HG03520 (cell line): ENCODE data around the gene CLASP1.
"Not testable (repeated sequence)": the region's sequence is repeated elsewhere in the genome, so short reads cannot be mapped to it uniquely, and the experiment has no call there.

Experiments used
- ATAC-seq: cut with Tn5 transposase; IDR thresholded peaks from one replicate; pipeline ENCODE4 v1.9.1; 2021; ENCODE audit warnings: mild to moderate bottlenecking, moderate library complexity; ENCODE audit not compliant: unreplicated experiment

CLASP1 gene

DNA sequence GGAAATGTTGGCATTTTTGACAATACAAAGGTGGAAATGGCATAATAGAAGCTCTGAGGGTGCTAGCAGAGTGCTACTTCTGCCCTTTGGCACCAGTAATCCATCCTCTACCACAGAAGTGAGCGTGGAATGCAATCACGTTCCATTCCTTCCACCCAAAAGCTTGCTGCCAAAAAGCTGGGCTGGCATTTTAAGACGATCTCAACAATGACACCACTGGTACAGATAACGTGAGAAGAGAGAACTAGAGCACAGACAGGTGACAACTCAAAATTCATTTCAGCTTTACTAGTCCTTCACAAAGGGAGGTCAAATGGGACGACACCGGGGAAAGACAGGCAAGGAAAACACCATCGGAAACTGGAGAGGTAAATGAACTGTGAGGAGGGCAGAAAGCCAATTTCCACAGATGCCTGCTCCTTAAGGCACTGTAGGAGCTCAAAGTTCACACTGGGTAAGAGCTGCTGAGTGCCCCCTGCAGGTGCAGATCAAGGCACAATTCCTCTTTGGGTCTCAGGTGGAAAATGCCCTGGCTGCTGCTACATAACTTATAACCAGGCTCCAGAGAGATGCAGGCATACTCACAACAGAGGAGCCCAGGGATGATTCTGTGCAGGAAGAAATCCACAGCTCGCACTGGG is 169.3 kb downstream of the CLASP1 start:
- no peak for ATAC-seq

- no peak for ATAC-seq
Observed at GRCh38 chr2:121478996-121479745, 170.1 kb downstream of the CLASP1 start.

GRCh38 chr2:121478358-121478995 is 170.8 kb downstream of the CLASP1 start:
- not testable (repeated sequence) for ATAC-seq

DNA sequence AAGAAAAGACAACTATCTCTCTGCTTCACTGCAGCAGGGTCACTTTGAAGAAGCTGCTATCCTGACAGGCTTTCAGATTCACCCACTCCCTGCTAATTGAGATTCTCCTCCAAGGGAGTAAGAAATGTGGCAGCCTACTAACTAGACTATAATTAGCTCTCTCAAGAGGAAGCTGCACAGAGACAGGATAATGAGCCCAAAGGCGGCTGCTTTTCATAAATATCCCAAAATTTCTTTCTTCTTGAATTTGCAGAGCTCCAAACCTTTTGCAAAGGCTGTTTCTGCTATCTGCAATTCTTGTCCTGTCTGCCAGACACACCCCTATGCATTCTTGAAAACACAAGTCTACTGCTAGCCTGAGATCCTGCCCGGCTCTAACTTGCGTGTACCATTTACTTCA is 172.6 kb downstream of the CLASP1 start:
- ATAC-seq, result no peak

GRCh38 chr2:121475811-121476571 is 173.3 kb downstream of the CLASP1 start:
- no peak for ATAC-seq

DNA sequence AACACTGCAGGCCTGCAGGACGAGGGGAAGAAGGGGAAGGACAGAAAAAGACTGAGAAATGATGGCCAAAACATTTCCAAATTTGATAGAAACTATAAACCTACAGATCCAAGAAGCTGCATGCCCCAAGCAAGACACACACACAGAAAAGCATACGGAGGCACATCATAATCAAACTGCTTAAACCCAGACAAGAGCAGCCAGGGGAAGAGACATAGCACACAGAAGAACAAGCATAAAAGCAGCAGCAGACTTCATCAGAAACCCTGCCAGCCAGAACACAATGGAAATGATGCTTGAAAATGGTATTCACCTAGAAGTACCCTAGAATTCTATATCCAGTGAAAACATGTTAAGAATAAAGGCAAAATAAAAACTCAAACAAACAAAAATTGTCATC is 175.8 kb downstream of the CLASP1 start:
- ATAC-seq, result no peak

- no peak for ATAC-seq
Observed at GRCh38 chr2:121472470-121472993, 176.7 kb downstream of the CLASP1 start.

DNA sequence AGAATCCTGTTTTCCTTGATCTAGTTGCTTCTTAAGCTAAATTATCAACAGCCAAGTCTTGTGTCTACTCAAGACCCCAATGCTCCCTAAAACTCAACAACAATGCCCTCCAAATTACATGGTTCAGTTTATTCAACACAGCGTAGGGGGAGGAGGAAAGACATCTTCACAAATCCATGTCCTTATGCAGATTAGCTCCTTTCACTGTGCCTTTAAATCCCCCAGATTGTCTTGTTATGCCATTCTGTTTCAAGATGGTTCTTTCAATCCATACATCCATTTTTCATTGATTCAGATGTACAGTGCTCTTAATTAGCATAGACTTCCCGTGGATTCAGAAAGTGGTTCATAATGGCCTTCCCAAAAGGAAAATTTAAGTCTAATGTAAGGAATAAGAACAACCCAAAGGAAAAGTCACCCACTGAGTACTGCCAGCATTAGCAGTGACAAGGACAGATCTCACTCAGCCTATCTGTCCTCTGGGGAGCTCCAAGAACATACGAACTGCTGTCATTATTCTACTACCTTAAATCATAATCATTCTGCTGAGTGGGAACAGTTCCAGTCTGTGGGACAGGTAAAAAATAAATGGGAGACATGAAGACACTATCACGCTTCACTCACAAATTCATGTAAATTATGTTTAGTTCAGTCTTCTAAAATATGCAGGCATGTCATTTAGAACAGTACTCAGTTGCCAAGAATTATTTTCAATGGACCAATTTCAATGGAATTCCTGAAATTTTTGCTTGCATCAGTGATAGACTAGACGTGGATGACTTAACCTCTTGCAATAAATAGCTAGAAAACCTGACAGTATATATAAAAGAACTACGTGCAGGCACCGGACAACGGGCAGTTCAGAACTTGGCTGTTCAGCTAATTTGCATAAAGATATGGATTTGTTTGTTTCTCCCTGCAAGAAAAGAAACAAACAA is 177.5 kb downstream of the CLASP1 start:
- no peak for ATAC-seq

DNA sequence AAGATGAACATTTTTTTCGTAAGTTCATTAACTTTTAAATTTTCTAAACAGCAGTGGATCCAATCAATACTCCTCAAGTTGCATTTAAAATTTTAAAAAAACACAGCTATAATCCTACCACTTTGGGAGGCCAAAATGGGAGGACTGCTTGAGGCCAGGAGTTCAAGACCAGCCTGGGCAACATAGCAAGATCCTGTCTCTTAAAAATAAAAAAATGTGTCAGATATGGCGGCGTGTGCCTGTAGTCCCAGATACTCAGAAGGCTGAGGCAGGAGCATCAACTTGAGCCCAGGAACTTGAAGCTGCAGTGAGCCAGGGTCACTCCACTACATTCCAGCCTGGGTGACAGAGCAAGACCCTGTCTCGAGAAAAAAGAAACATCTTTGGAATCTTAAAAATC is 178.3 kb downstream of the CLASP1 start:
- no peak for ATAC-seq

DNA sequence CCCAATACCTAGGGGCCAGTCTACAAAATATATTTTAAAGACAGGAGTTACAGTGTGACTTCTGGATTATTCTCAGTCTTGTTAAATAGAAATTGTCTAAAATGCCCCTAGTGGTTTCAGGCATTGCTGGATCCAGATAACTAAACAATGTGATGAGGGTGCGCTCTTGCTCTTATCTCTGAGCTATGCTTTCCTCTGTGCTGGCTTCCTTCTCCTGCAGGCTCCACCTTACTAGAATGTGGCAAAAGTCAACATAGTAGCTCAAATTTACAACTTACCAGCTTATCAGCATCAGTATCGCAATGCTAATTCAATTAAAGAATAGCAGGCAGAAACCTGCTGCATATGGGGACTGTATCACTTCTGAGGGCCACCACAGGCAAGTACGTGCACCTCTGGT is 179.9 kb downstream of the CLASP1 start:
- no peak for ATAC-seq

GRCh38 chr2:121468936-121469335 is 180.3 kb downstream of the CLASP1 start:
- ATAC-seq, result no peak

DNA sequence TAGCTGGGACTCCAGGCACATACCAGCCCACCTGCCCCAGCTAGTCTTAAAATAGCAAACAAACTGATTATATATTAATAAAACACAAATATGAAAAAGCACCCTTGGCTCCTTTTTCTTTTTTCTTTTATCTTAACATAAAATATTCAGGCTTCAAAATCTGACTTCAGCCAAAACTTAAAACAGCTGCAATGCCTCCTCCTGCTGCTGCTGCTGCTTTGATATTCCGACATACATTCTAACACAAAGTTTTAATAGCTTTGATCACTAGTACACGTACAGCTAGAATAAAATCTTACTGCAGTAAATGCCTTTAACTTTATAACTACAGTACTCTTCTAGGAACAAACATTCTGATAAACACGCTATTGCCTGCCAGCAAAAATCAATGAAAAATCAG is 190.0 kb downstream of the CLASP1 start:
- ATAC-seq, result no peak

DNA sequence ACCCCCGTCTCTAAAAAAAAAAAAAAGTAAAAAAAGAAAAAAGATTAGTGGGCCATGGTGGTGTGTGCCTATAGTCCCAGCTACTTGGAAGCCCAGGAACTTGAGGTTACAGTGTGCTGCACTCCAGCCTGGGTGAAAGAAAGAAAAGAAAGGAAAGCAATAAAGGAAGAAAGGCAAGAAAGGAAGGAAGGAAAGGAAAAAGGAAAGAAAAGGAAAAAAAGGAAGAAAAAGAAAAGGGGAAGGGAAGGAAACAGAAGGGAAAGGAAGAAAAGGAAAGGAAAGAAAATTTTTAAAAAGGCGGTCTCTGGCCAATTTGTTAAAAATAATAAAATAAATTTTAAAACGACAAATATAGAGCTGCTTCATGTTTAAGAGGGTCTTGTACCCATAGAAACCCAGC is 192.9 kb downstream of the CLASP1 start:
- no peak for ATAC-seq

GRCh38 chr2:121455446-121455845 is 193.8 kb downstream of the CLASP1 start:
- ATAC-seq, result no peak

- ATAC-seq, result no peak
Observed at GRCh38 chr2:121454549-121455090, 194.6 kb downstream of the CLASP1 start.

GRCh38 chr2:121451398-121451797 is 197.9 kb downstream of the CLASP1 start:
- no peak for ATAC-seq

GRCh38 chr2:121450301-121450700 is 199.0 kb downstream of the CLASP1 start:
- no peak for ATAC-seq

GRCh38 chr2:121446647-121447241 is 202.5 kb downstream of the CLASP1 start:
- ATAC-seq, result no peak

DNA sequence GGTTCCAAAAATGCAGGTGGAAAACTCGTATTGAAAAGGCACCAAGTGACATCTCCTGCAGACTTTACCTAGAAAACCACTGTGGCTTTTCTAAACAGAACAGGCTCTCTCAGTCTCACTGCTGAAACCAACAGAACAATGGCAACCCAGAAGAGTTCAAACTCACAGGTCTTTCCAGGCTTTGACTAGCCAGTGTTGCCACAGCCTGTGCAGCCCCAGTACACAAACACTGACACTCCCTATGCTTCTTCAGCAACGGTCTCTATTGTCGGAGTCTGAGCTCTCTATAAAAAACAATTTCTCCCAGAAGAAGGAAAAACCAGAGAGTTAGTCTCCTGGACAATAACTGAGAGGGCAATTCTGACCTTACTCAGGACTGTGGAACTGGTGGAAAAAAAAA is 206.4 kb downstream of the CLASP1 start:
- ATAC-seq, result no peak
